MM.1S (cell line): Measurements from ENCODE around the gene ESRRB.
A peak's percentile ranks its signal among the peaks of the same experiment; 100 is the strongest.

Experiments
- DNase-seq: peaks from one replicate; pipeline ENCODE4 v3.0.0-alpha.2; 2015
- H2AFZ ChIP-seq: fragments of 300-600 bp; sonication (generic); 2 replicates; pipeline ENCODE4 v1.6.0; 2016; ENCODE audit warnings: antibody characterized with exemption, low read length
- H3F3A ChIP-seq: fragments of 300-600 bp; sonication (generic); 2 replicates; pipeline ENCODE4 v1.6.1; 2016; ENCODE audit warnings: mild to moderate bottlenecking, antibody characterized with exemption, low read length, moderate library complexity, mixed read lengths; ENCODE audit not compliant: insufficient read depth
- H3K27ac ChIP-seq: fragments of 300-600 bp; sonication (generic); 2 replicates; pipeline ENCODE4 v1.5.1; 2016; ENCODE audit warnings: mild to moderate bottlenecking, low read length
- H3K27me3 ChIP-seq: fragments of 300-600 bp; sonication (generic); replicated peaks from 2 replicates; pipeline ENCODE4 v1.6.0; 2016; ENCODE audit warnings: low read length; ENCODE audit not compliant: insufficient read depth
- H3K36me3 ChIP-seq: fragments of 300-600 bp; sonication (generic); replicated peaks from 2 replicates; pipeline ENCODE4 v1.6.1; 2016; ENCODE audit warnings: mild to moderate bottlenecking, low read length, mixed read lengths; ENCODE audit not compliant: insufficient read depth
- H3K4me1 ChIP-seq: fragments of 300-600 bp; sonication (generic); 2 replicates; pipeline ENCODE4 v1.6.1; 2016; ENCODE audit warnings: low read length, mixed read lengths
- H3K4me2 ChIP-seq: fragments of 300-600 bp; sonication (generic); 2 replicates; pipeline ENCODE4 v1.6.0; 2016; ENCODE audit warnings: low read depth, low read length
- H3K4me3 ChIP-seq: fragments of 300-600 bp; sonication (generic); 2 replicates; pipeline ENCODE4 v1.5.1; 2016; ENCODE audit warnings: low read length, mixed read lengths
- H3K79me2 ChIP-seq: fragments of 300-600 bp; sonication (generic); 2 replicates; pipeline ENCODE4 v1.6.1; 2016; ENCODE audit warnings: mixed run types, low read length, mixed read lengths
- H3K9ac ChIP-seq: fragments of 300-600 bp; sonication (generic); 2 replicates; pipeline ENCODE4 v1.6.1; 2016; ENCODE audit warnings: low read length, mixed read lengths
- H3K9me2 ChIP-seq: fragments of 300-600 bp; sonication (generic); replicated peaks from 2 replicates; pipeline ENCODE4 v1.6.1; 2016; ENCODE audit warnings: mild to moderate bottlenecking, low read length, mixed read lengths; ENCODE audit not compliant: insufficient read depth
- H3K9me3 ChIP-seq: fragments of 300-600 bp; sonication (generic); replicated peaks from 2 replicates; pipeline ENCODE4 v1.6.1; 2016; ENCODE audit warnings: mild to moderate bottlenecking, low read length, mixed read lengths; ENCODE audit not compliant: insufficient read depth
- H4K20me1 ChIP-seq: fragments of 300-600 bp; sonication (generic); 2 replicates; pipeline ENCODE4 v1.6.1; 2016; ENCODE audit warnings: mild to moderate bottlenecking, low read length, moderate library complexity, mixed read lengths; ENCODE audit not compliant: insufficient read depth
- CTCF ChIP-seq: fragments of 300-600 bp; sonication (generic); IDR thresholded peaks from 2 replicates; pipeline ENCODE4 v1.5.1; 2016; ENCODE audit warnings: antibody characterized with exemption, low read length, mixed read lengths
- EZH2 ChIP-seq: fragments of 300-600 bp; sonication (generic); optimal IDR thresholded peaks from 2 replicates; pipeline ENCODE3; 2017; ENCODE audit warnings: low read depth, mild to moderate bottlenecking, antibody characterized with exemption, low read length, mixed read lengths
- EZH2phosphoT487 ChIP-seq: fragments of 300-600 bp; sonication (generic); IDR thresholded peaks from 2 replicates; pipeline ENCODE4 v1.6.1; 2018; ENCODE audit warnings: antibody characterized with exemption, low read length

The ESRRB gene

GRCh38 chr14:76376409-76376877, 506 bp downstream of the ESRRB start:
- no peak overlapping the region for H3K9ac ChIP-seq

GRCh38 chr14:76376878-76377734, 1.2 kb downstream of the ESRRB start:
- H3K9me2 ChIP-seq, result no peaks in the 10 kb centered on the region
- no peaks in the 10 kb centered on the region for H3K36me3 ChIP-seq
- no peaks in the 10 kb centered on the region for H3K9me3 ChIP-seq
- no peaks in the 10 kb centered on the region for H4K20me1 ChIP-seq
- H3K4me3 ChIP-seq, result no peak overlapping the region; the same call in 1 of the 2 replicates
- H3K27ac ChIP-seq, result no peak overlapping the region
- no peak for DNase-seq
- H3K9ac ChIP-seq, result no peak overlapping the region
- peak overlapping the region; percentile 24; the same call in 1 of the 2 replicates for H3K4me2 ChIP-seq
- no peak overlapping the region for H2AFZ ChIP-seq
- TF ChIP-seq EZH2, result no peak
- TF ChIP-seq EZH2phosphoT487, result no peak
- no peak for TF ChIP-seq CTCF
- no peaks in the 10 kb centered on the region for H3F3A ChIP-seq
- H3K79me2 ChIP-seq, result no peaks in the 10 kb centered on the region
- H3K4me1 ChIP-seq, result no peaks in the 10 kb centered on the region
- peaks cover 23% of the 10 kb centered on the region; the same call in 1 of the 2 replicates for H3K27me3 ChIP-seq

More at GRCh38 chr14:76376409-76376877, 506 bp downstream of the ESRRB start:
- no peaks in the 10 kb centered on the region for H3K79me2 ChIP-seq
- H3K9me3 ChIP-seq, result no peaks in the 10 kb centered on the region
- no peak for DNase-seq
- TF ChIP-seq EZH2, result no peak
- no peak for TF ChIP-seq EZH2phosphoT487
- TF ChIP-seq CTCF, result no peak
- H3F3A ChIP-seq, result no peaks in the 10 kb centered on the region
- no peaks in the 10 kb centered on the region for H4K20me1 ChIP-seq
- H2AFZ ChIP-seq, result no peak overlapping the region
- H3K36me3 ChIP-seq, result no peaks in the 10 kb centered on the region
- no peaks in the 10 kb centered on the region for H3K9me2 ChIP-seq
- H3K27ac ChIP-seq, result no peak overlapping the region
- H3K4me2 ChIP-seq, result no peak overlapping the region; the same call in 1 of the 2 replicates
- no peaks in the 10 kb centered on the region for H3K4me1 ChIP-seq
- H3K4me3 ChIP-seq, result no peak overlapping the region
- H3K27me3 ChIP-seq, result peaks cover 23% of the 10 kb centered on the region; the same call in 1 of the 2 replicates

GRCh38 chr14:76377735-76378074, 1.8 kb downstream of the ESRRB start:
- no peak overlapping the region for H3K4me3 ChIP-seq
- peak overlapping the region; percentile 24; the same call in 1 of the 2 replicates for H3K4me2 ChIP-seq
- no peaks in the 10 kb centered on the region for H3K9me2 ChIP-seq
- H3K36me3 ChIP-seq, result no peaks in the 10 kb centered on the region
- H4K20me1 ChIP-seq, result no peaks in the 10 kb centered on the region
- H3K4me1 ChIP-seq, result no peaks in the 10 kb centered on the region
- H3K79me2 ChIP-seq, result no peaks in the 10 kb centered on the region
- H2AFZ ChIP-seq, result no peak overlapping the region
- no peak overlapping the region for H3K9ac ChIP-seq
- H3F3A ChIP-seq, result no peaks in the 10 kb centered on the region
- peaks cover 23% of the 10 kb centered on the region; the same call in 1 of the 2 replicates for H3K27me3 ChIP-seq
- H3K9me3 ChIP-seq, result no peaks in the 10 kb centered on the region
- TF ChIP-seq EZH2 (no peak), EZH2phosphoT487 (no peak), CTCF (no peak)
- DNase-seq, result no peak
- no peak overlapping the region for H3K27ac ChIP-seq
